DOHH2 (cell line): Measurements from ENCODE around the gene PDE4B.

Source experiments
- EZH2phosphoT487 ChIP-seq: fragments of 200-600 bp; sonication (generic); IDR thresholded peaks from 2 replicates; pipeline ENCODE4 v1.6.1; 2017; ENCODE audit warnings: borderline replicate concordance, mild to moderate bottlenecking, antibody characterized with exemption, low read length, moderate library complexity, mixed read lengths
- TF ChIP-seq, protein P1 (sequence below): fragments of 200-600 bp; sonication (generic); IDR thresholded peaks from one replicate; pipeline ENCODE4 v1.5.1; 2014; ENCODE audit warnings: antibody characterized with exemption, mild to moderate bottlenecking, low read depth, low read length; ENCODE audit not compliant: poor library complexity, severe bottlenecking

DNA sequence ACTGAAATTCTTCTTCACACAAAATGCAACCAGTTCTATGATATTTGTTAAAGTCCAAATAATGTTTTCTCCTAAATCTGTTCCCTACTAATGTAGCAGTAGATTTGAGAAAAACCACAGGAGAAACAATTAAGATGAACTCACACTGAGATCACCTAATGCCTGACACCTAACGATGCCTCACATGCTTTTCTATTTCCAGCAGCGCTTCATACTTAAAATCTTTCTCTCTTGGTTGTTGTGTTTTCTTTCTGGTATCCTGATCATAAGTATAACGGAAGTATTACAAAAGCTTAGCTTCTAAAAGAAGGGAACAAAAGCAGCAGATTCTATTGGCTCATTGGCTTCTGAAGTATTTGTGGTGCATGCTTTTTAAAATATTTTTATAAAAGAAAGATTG lies 474.1 kb downstream of the PDE4B start:
- TF ChIP-seq, protein P1, sequence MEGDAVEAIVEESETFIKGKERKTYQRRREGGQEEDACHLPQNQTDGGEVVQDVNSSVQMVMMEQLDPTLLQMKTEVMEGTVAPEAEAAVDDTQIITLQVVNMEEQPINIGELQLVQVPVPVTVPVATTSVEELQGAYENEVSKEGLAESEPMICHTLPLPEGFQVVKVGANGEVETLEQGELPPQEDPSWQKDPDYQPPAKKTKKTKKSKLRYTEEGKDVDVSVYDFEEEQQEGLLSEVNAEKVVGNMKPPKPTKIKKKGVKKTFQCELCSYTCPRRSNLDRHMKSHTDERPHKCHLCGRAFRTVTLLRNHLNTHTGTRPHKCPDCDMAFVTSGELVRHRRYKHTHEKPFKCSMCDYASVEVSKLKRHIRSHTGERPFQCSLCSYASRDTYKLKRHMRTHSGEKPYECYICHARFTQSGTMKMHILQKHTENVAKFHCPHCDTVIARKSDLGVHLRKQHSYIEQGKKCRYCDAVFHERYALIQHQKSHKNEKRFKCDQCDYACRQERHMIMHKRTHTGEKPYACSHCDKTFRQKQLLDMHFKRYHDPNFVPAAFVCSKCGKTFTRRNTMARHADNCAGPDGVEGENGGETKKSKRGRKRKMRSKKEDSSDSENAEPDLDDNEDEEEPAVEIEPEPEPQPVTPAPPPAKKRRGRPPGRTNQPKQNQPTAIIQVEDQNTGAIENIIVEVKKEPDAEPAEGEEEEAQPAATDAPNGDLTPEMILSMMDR, result no peak
- no peak for TF ChIP-seq EZH2phosphoT487
